ENCODE measurements around the gene ORAI3. TPM values are rescaled to one million over a fixed set of nuclear protein-coding genes. Genes with fewer than 3 reads are reported as not detected.

The ORAI3 gene
- total and polyA plus RNA-seq, 2 of the 13 experiments (the other 11 are each of a cell fraction or from before 2014, with no cell fraction given), result 11.4 to 32.0 TPM

GRCh38 chr16:30953111-30953510, 4.2 kb downstream of the ORAI3 start (continued):
- no peak for TF ChIP-seq ZSCAN25 (CRISPR knock-in tag; IDR thresholded peaks at IDR 0.05)
- TF ChIP-seq ZNF629 (CRISPR knock-in tag; conservative IDR thresholded peaks at IDR 0.05), result no peak
- no peak for TF ChIP-seq EP300 (IDR thresholded peaks at IDR 0.05; ENCODE audit: low read depth in 2 of 2, low read length in 2 of 2)
- TF ChIP-seq EP300 (CRISPR knock-in tag; IDR thresholded peaks at IDR 0.05; ENCODE audit: borderline replicate concordance), result no peak
- TF ChIP-seq SSRP1 (CRISPR knock-in tag; IDR thresholded peaks at IDR 0.05), result no peak; the same call in 1 of the 2 replicates
- TF ChIP-seq, protein P1, sequence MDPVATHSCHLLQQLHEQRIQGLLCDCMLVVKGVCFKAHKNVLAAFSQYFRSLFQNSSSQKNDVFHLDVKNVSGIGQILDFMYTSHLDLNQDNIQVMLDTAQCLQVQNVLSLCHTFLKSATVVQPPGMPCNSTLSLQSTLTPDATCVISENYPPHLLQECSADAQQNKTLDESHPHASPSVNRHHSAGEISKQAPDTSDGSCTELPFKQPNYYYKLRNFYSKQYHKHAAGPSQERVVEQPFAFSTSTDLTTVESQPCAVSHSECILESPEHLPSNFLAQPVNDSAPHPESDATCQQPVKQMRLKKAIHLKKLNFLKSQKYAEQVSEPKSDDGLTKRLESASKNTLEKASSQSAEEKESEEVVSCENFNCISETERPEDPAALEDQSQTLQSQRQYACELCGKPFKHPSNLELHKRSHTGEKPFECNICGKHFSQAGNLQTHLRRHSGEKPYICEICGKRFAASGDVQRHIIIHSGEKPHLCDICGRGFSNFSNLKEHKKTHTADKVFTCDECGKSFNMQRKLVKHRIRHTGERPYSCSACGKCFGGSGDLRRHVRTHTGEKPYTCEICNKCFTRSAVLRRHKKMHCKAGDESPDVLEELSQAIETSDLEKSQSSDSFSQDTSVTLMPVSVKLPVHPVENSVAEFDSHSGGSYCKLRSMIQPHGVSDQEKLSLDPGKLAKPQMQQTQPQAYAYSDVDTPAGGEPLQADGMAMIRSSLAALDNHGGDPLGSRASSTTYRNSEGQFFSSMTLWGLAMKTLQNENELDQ (CRISPR knock-in tag; IDR thresholded peaks at IDR 0.05; ENCODE audit: borderline replicate concordance), result no peak
- TF ChIP-seq GATAD2A (CRISPR knock-in tag; IDR thresholded peaks at IDR 0.05), result no peak
- TF ChIP-seq, protein P2, sequence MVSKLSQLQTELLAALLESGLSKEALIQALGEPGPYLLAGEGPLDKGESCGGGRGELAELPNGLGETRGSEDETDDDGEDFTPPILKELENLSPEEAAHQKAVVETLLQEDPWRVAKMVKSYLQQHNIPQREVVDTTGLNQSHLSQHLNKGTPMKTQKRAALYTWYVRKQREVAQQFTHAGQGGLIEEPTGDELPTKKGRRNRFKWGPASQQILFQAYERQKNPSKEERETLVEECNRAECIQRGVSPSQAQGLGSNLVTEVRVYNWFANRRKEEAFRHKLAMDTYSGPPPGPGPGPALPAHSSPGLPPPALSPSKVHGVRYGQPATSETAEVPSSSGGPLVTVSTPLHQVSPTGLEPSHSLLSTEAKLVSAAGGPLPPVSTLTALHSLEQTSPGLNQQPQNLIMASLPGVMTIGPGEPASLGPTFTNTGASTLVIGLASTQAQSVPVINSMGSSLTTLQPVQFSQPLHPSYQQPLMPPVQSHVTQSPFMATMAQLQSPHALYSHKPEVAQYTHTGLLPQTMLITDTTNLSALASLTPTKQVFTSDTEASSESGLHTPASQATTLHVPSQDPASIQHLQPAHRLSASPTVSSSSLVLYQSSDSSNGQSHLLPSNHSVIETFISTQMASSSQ (IDR thresholded peaks at IDR 0.05; ENCODE audit: low read depth), result no peak
- TF ChIP-seq, protein P2 (CRISPR knock-in tag; IDR thresholded peaks at IDR 0.05; ENCODE audit: borderline replicate concordance), result no peak
- no peak for TF ChIP-seq DMAP1 (CRISPR knock-in tag; IDR thresholded peaks at IDR 0.05)
- TF ChIP-seq, protein P3, sequence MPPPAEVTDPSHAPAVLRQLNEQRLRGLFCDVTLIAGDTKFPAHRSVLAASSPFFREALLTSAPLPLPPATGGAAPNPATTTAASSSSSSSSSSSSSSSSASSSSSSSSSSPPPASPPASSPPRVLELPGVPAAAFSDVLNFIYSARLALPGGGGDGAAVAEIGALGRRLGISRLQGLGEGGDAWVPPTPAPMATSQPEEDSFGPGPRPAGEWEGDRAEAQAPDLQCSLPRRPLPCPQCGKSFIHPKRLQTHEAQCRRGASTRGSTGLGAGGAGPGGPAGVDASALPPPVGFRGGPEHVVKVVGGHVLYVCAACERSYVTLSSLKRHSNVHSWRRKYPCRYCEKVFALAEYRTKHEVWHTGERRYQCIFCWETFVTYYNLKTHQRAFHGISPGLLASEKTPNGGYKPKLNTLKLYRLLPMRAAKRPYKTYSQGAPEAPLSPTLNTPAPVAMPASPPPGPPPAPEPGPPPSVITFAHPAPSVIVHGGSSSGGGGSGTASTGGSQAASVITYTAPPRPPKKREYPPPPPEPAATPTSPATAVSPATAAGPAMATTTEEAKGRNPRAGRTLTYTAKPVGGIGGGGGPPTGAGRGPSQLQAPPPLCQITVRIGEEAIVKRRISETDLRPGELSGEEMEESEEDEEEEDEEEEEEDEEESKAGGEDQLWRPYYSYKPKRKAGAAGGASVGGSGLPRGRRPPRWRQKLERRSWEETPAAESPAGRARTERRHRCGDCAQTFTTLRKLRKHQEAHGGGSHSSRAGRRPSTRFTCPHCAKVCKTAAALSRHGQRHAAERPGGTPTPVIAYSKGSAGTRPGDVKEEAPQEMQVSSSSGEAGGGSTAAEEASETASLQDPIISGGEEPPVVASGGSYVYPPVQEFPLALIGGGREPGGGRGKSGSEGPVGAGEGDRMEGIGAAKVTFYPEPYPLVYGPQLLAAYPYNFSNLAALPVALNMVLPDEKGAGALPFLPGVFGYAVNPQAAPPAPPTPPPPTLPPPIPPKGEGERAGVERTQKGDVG (CRISPR knock-in tag; IDR thresholded peaks at IDR 0.05; ENCODE audit: borderline replicate concordance), result no peak
- 0 out of 2 replicates have a peak, but pooled peaks have one; percentile 5 for TF ChIP-seq SMAD1 (CRISPR knock-in tag; IDR thresholded peaks at IDR 0.05; ENCODE audit: borderline replicate concordance, low read depth)
- TF ChIP-seq ZBTB33 (CRISPR knock-in tag; IDR thresholded peaks at IDR 0.05), result 0 out of 2 replicates have a peak, but pooled peaks have one; percentile 10
